ENCODE data around the gene DPF3.

GRCh38 chr14:72782817-72783216 lies 111.1 kb downstream of the DPF3 start:
- no peak for TF ChIP-seq EZH2phosphoT487 (IDR thresholded peaks at IDR 0.05; ENCODE audit: insufficient read depth, low read depth)
- no peak for TF ChIP-seq EZH2 (IDR thresholded peaks at IDR 0.05; ENCODE audit: insufficient read depth, poor library complexity, severe bottlenecking)

Data from GM23248 (cell line).